HG03342 (cell line): ENCODE data around the gene TTC28.

Experiments used
- ATAC-seq: cut with Tn5 transposase; IDR thresholded peaks from one replicate; pipeline ENCODE4 v1.9.1; 2021; ENCODE audit warnings: mild to moderate bottlenecking, moderate library complexity; ENCODE audit not compliant: unreplicated experiment

Gene TTC28

GRCh38 chr22:27985323-27986275, 694.0 kb downstream of the TTC28 start:
- no peak for ATAC-seq

GRCh38 chr22:27984723-27985122, 694.9 kb downstream of the TTC28 start:
- no peak for ATAC-seq

DNA sequence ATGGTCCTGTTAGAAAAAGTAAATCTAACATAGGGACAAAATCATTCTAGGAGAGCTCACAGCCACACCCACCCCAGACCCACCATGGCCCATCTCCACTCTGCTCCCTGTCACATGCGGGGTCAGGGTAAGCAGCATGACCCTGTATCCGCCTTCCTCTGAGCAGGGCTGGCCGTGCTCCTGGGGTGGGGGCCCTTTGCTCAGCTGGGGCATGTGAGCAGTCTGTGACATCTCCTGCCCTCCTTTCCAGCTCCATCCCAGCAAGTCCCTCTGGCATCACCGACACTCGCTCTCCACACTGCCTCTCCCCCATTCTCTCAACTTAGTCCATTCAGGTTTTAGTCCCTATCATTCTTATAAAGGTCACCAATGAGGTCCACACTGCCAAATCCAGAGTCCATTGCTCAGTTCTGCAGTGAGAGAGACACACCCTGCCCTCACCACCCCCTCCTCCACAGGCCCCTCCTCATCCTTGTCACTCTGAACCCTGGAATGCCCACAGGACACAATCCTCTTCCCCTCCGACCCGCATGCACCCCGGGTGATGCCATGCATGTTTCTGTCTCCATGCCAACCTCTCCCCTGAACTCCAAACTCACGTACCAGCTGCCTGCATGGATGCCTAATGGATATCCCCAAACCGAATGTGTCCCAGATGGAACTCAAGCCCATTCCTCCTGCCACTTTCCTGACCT, 695.5 kb downstream of the TTC28 start:
- no peak for ATAC-seq

GRCh38 chr22:27983361-27983791, 696.3 kb downstream of the TTC28 start:
- no peak for ATAC-seq

GRCh38 chr22:27982630-27983180, 696.9 kb downstream of the TTC28 start:
- ATAC-seq: no peak

GRCh38 chr22:27982106-27982505, 697.5 kb downstream of the TTC28 start:
- no peak for ATAC-seq

- ATAC-seq: no peak
These were observed 699.1 kb downstream of the TTC28 start for GRCh38 chr22:27980424-27981148.

GRCh38 chr22:27978802-27979201, 700.8 kb downstream of the TTC28 start:
- ATAC-seq: no peak

DNA sequence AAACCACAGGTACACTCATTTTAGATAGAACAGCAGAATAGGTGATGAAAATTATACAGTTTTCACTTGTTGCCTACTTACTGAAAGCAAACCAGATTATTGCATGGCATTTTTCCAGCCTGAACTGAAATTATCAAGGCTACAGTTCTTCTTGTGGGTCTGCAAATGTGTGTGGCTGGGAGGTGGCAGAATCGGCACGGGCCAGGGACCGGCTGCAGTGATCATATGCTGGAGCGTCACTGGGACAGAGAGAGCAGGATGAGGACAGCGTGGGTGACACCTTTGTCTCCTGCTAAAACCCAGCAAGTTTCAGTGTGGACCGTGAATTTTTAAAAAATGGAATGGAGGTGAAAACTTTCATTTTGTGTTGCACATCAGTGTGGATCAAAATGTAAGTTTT, 701.3 kb downstream of the TTC28 start:
- no peak for ATAC-seq

DNA sequence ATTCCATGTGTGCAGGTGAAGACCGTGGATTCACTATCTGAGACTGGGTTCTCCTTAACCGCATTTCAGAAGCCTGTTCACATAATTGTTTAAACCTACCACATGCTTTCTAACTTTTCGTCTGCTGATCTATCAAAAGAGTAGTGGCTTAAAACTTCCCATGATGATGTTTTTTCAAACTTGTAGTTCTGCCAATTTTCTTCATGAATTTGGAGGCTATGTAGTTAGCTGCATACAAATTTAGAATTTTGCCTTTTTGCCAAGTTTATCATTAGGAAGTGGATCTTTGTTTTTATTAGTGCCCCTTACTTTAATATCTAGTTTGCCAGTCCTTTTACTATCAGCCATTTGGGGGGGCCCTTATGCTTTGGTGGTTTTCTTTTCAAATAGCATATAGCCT, 703.1 kb downstream of the TTC28 start:
- ATAC-seq: no peak

DNA sequence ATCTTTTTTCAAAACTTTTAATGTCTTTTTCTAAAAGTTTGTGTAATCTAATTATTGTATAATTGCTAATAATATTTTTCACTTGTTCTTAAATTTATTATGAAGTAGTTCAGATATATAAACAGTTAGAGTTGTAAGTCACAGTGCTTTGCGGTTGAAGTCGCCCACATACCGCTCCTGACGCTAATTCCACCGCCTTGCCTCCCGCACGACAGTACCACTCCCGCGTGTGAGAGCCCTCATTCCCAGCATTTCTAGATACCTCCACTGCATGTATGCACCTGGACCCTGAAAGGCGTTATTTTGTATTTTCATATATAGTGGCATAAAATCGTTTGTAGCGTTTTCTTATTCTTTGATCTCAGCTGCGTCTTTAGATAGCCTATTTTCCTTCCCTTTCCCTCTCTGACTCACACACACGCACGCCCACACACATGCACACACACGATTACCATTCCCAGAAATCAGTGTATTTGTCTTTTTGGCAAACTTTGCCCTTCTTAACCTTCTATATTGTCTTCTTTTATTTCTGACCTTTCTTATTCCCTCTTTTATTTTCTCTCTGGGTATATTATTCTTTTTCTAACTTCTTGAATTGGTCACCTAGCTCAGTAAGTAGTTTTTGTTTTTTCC, 704.1 kb downstream of the TTC28 start:
- ATAC-seq: no peak

DNA sequence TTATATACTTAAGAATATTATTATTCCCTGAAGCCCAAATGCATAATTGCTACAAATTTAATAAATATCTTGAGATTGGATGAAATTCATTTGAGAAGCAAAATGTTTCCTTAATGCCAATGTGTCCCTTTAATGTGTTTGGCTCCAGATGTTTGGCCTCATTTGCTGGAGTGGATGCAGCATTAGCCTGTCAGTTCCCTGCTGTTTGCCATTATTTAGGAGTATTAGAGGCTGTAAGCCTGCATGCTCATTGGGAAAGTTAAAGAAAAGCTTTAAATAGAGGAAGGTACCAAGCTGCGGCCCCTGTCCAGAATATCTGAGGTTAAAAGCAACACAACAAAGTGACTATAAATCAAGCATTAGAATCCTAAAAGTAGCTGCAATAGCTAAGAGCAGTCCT, 705.8 kb downstream of the TTC28 start:
- ATAC-seq: no peak

DNA sequence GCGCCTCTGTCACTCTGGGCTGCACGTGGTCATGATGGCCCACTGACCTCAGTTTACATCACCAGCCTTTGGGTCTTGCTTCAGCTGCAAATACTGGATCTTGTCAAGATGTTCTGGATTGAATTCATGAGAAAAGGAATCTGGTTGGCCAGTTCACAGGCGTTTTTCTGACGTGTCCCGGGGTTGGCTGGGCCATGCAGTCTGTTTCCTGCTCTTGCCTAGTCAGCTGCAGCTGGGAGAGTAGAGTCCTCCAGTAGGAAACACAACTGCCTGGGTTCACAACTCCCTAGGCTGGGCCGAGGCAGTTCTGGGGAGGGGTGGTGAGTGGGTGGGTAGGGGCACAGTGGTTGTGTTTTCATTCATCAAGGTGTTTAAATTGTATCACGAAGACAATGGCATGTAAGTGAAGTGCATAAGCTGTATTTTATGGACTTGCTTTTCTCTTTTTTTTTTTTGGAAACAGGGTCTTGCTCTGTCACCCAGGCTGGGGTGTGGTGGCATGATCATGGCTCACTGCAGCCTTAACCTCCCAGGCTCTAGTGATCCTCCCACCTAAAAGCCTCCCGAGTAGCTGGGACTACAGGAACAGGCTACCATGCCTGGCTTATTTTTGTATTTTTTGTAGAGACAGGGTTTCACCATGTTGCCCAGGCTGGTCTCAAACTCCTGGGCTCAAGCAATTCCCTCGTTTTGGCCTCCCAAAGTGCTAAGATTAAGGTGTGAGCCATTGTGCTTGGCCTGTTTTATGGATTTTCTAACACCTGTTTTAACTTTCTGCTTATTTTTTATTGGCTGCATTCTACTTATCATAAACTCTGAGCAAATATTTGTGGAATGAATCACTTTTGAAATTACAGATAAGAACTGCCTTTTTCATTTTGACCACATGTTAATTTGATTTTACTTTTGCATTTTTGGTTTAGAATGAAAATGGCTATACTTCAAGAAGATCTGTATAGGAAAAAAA, 706.6 kb downstream of the TTC28 start:
- no peak for ATAC-seq

GRCh38 chr22:27971926-27972325, 707.7 kb downstream of the TTC28 start:
- ATAC-seq: no peak

- no peak for ATAC-seq
These were observed 708.9 kb downstream of the TTC28 start for GRCh38 chr22:27970596-27971220.

DNA sequence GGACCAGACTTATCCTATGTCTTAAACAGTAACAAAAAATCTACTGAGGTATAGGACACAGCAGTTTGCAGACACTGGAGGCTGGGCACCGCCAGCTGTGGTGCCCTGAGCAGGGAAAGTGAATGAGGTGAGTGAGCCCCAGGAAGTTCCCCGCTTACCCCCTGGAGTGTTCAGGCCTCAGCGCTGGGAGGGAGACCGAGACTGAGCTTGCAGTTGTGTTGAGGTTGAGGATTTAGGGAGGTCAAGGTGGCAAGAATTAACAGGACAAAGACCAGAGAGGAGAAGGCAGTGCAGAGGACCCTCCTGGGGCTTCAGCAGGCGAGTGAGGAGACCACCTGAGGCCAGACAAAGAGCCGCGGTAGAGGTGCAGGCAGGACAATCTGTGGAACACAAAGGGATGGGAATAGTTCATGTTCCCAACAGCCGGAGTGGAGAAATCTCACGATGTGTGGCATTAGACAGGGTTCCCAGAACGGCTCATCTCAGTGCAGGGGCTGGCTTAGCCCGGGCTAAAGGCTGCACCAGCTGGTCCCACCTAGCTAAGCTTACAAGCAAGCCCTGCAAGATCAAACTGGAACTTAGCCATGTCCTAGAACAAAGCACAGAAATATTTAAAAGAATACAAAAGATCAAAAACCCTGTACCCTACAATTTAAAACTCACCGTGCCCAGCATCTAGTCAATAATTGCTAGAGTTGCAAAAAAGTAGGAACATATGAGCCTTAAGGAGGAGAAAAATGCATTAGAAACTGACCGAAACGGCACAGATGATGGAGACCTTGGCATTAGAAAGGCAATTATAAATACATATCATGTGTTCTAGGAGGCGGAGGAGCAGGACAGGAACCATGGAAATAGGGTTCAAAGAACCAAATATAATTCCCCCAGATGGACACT, 713.2 kb downstream of the TTC28 start:
- ATAC-seq: no peak

GRCh38 chr22:27962268-27963044, 717.2 kb downstream of the TTC28 start:
- no peak for ATAC-seq
